GM12892 (cell line): ENCODE measurements around the gene CNIH1.
"Not testable (repeated sequence)": the region's sequence is repeated elsewhere in the genome, so short reads cannot be mapped to it uniquely, and the experiment has no call there.

ENCODE experiments used
- DNase-seq: peaks from one replicate; pipeline ENCODE4 v3.0.0; 2011; ENCODE audit not compliant: insufficient read length
- FAIRE-seq: peaks from 2 replicates; lab custom pipeline; 2011; peaks lifted over from hg19 to GRCh38; lab: Jason Lieb, UNC
- POLR2A ChIP-seq: IDR thresholded peaks from 2 replicates; pipeline ENCODE4 v1.6.1; 2011; ENCODE audit warnings: low read depth, low read length, control low read depth
- POLR2AphosphoS5 ChIP-seq: IDR thresholded peaks from 2 replicates; pipeline ENCODE4 v1.6.1; 2011; ENCODE audit warnings: low read depth, low read length, control low read depth
- TAF1 ChIP-seq: IDR thresholded peaks from 2 replicates; pipeline ENCODE4 v1.6.1; 2011; ENCODE audit warnings: low read depth, mild to moderate bottlenecking, control low read depth, low read length, borderline replicate concordance

The CNIH1 gene

GRCh38 chr14:54423991-54424390 lies 17.2 kb downstream of the CNIH1 start:
- FAIRE-seq (no peak), DNase-seq (no peak)
- TF ChIP-seq POLR2A (no peak), POLR2AphosphoS5 (no peak), TAF1 (no peak)

GRCh38 chr14:54420478-54421142 lies 20.6 kb downstream of the CNIH1 start:
- TF ChIP-seq POLR2AphosphoS5 (no peak), POLR2A (no peak), TAF1 (no peak)
- FAIRE-seq (peak; percentile 27), DNase-seq (no peak)

DNA sequence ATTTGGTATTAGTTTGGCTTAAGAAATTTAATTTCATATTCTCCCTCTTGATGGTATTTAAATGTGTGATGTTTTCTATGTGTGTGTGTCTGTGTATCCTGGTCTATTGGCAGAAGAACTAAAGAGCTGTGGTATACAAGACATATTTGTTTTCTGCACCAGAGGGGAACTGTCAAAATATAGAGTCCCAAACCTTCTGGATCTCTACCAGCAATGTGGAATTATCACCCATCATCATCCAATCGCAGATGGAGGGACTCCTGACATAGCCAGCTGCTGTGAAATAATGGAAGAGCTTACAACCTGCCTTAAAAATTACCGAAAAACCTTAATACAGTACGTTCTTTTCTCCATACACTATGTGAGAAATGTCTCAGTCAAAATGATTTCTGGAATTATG lies 29.8 kb downstream of the CNIH1 start:
- TF ChIP-seq POLR2A (no peak), POLR2AphosphoS5 (no peak), TAF1 (no peak)
- DNase-seq = no peak
- FAIRE-seq = no peak

DNA sequence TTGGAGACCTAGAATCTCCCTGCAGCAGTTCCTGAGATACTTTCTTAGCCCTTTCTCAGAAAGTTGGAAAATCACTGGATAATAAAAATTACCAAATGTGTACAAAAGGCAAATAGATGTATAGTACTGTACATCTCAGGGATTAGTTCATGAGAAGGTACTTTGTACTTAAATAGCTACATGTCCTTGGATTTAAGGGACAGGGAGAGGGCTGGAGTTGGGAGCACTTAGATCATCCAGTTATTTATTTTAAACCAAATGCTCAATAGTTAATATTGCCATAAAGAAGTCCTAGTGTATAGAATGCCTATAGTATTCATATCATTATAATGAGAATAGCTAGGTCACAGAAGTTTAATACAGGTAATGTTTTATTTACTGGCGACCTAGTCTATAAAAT lies 31.0 kb downstream of the CNIH1 start:
- DNase-seq (no peak), FAIRE-seq (no peak)
- TF ChIP-seq POLR2A (no peak), POLR2AphosphoS5 (no peak), TAF1 (no peak)

DNA sequence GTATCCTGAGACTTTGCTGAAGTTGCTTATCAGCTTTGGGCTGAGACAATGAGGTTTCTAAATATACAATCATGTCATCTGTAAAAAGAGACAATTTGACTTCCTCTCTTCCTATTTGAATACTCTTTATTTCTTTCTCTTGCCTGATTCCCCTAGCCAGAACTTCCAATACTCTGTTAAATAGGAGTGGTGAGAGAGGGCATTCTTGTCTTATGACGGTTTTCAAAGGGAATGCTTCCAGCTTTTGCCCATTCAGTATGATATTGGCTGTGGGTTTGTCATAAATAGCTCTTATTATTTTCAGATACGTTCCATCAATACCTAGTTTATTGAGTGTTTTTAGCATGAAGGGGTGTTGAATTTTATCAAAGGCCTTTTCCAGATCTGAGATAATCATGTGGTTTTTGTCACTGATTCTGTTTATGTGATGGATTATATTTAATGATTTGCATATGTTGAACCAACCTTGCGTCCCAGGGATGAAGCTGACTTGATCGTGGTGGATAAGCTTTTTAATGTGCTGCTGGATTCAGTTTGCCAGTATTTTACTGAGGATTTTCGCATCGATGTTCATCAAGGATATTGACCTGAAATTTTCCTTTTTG lies 37.7 kb downstream of the CNIH1 start:
- not testable (repeated sequence) for FAIRE-seq, DNase-seq

GRCh38 chr14:54399560-54399959 lies 41.6 kb downstream of the CNIH1 start:
- FAIRE-seq (no peak), DNase-seq (no peak)
- TF ChIP-seq POLR2A (no peak), TAF1 (no peak), POLR2AphosphoS5 (no peak)

GRCh38 chr14:54396493-54397335 lies 44.5 kb downstream of the CNIH1 start, which contains the start of gene CDKN3:
Gene CDKN3 (plus strand): TSS chr14:54397007. CDS start chr14:54397069, 62 bp downstream.
- FAIRE-seq = peak; percentile 97
- TF ChIP-seq POLR2AphosphoS5 (peak; percentile 87), POLR2A (peak; percentile 94), TAF1 (peak; percentile 59; the same call in 1 of the 2 replicates)
- peak; percentile 88 for DNase-seq

DNA sequence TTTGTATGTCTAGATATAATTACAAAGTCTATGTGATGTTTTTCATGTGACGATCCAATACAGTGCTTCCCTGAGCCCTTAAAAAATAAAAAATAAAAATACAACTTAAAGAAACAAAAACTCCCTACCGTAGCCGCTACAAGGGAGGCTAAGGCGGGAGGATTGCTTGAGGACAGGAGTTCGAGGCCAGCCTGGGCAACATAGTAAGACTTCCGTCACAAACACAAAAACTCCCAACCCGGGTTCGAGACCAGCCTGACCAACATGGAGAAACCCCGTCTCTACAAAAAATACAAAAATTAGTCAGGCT lies 45.0 kb downstream of the CNIH1 start:
- DNase-seq = no peak
- TF ChIP-seq POLR2A (no peak), TAF1 (no peak), POLR2AphosphoS5 (no peak)
- no peak for FAIRE-seq

GRCh38 chr14:54395716-54396115 lies 45.5 kb downstream of the CNIH1 start:
- TF ChIP-seq POLR2A = no peak
- TF ChIP-seq TAF1 = no peak
- no peak for TF ChIP-seq POLR2AphosphoS5
- FAIRE-seq (no peak), DNase-seq (no peak)

GRCh38 chr14:54395284-54395683 lies 45.9 kb downstream of the CNIH1 start:
- FAIRE-seq (no peak), DNase-seq (no peak)
- TF ChIP-seq TAF1 (no peak), POLR2AphosphoS5 (no peak), POLR2A (no peak)

- FAIRE-seq (no peak), DNase-seq (no peak)
- TF ChIP-seq POLR2A (no peak), POLR2AphosphoS5 (no peak), TAF1 (no peak)
Measured at GRCh38 chr14:54394596-54394995, 46.6 kb downstream of the CNIH1 start.

- DNase-seq, FAIRE-seq: not testable (repeated sequence)
Measured at GRCh38 chr14:54392986-54393884, 47.9 kb downstream of the CNIH1 start.
